GM10266 (cell line): Measurements from ENCODE around the gene UNC50.

Experiments
- DNase-seq: peaks from one replicate; pipeline ENCODE4 v3.0.0; 2012; ENCODE audit errors: extremely low spot score
- CTCF ChIP-seq: IDR thresholded peaks from 2 replicates; pipeline ENCODE4 v1.5.1; 2012; ENCODE audit warnings: mild to moderate bottlenecking, low read depth; ENCODE audit not compliant: control insufficient read depth, insufficient read depth; ENCODE audit errors: missing control alignments

The UNC50 gene

GRCh38 chr2:98569915-98570314 is 38.5 kb upstream of the UNC50 start:
- no peak for TF ChIP-seq CTCF
- no peak for DNase-seq

GRCh38 chr2:98570356-98570755 is 38.0 kb upstream of the UNC50 start:
- DNase-seq, result no peak
- TF ChIP-seq CTCF, result no peak

DNA sequence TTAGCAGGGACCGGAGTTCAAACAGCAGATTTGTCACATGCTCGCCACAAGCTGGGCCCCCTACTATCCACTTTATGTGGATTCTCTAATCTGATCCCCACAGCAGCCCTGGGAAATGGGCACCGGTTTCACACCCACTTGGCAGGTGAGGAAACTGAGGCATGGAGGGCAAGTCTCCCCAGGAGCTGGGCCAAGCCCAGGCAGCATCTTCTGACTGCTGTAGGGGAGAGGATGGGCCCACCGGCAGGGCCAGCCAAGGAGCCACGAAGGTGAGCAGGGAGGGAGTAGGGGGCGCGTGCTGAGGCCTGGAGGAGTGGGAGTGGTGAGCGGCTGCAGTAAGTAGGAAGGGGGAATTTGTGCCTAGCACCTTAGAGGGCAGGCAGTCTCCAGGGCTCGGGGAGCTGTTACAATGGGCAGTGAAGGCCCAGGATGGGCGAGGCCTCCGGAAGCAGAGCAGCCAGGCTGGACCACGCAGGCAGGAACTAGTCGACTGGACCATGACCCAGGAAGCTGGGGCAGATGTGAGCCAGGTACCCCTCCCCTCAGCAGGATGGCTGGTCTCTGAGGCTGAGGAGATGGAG is 37.2 kb upstream of the UNC50 start:
- DNase-seq, result no peak
- no peak for TF ChIP-seq CTCF

DNA sequence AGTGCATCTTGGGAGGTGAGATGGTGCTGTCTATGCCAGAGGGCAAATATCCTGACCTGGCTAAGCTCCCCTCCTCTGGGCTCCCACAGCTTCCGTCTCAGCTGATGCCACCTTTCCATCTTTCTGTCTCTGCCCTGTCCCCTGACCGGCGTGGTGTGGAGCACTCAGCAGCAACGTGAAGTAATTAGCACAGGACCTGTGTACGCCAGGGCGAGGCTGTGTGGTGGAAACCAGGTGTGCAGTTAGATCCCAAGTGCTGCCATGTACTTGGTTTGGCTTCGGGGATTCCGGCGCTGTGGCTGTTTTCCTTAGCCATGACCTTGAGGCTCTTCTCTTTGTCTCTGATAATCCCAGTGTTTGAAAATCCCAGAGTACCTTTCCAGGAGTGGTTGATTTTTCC is 36.6 kb upstream of the UNC50 start:
- TF ChIP-seq CTCF, result no peak
- DNase-seq, result no peak

DNA sequence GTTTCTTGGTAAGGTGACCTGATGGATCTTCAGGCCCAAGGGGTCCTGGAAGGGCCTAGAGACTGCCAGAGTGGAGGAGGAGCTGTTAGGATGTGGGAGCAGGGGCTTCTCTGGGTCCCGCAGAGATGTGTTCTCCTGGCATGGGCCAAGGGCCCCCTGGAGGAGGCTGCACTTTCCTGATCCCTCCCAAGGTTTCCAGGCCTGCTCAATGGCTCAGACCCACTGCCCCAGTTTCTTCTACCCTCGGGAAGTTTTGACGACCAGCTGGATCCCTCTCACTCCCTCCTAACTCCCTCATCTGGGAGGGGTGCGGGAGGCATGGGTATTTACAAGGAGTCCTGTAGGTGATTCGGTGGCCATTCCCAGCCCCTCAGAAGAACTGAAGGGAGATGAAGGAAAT is 36.2 kb upstream of the UNC50 start:
- TF ChIP-seq CTCF, result no peak
- no peak for DNase-seq

DNA sequence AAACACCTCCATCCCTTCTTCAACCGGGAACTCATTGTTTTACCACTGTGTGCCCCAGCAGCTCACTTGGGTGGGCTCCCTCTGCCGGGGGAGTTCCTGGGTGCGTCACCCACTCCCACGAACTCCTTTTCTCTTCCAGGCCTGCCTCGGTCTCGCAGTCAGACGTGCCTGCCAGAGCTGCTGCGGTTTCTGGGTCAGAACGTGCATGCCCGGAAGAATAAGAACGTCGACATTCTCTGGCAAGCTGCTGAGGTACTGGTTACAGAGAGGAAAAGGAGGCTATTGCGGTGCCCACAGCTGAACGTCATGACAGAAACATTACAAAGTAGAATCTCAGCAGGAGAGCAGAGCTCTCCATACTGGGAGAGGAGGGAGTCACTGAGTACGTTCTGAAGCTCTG is 35.7 kb upstream of the UNC50 start:
- no peak for TF ChIP-seq CTCF
- no peak for DNase-seq

DNA sequence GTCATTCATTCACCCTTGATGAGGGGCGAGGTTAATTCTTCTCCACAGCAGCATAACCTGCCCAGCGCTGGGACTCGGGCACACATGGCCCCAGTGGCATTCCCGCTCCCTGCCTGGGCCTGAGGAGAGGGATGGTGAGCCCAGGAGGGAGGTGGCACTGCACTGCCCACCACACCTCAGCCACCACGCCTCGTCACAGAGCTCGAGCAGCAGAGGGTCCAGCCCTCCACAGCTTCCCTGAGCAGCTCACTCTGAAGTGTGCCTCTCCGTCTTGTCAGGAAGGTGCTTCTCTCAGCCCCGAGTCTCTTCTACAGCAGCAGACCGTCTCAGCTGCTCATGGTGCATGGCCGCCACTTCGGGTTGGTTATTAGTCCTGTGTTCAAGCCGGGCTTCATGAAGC is 35.0 kb upstream of the UNC50 start:
- TF ChIP-seq CTCF, result no peak
- DNase-seq, result no peak
